Loucy (cell line): Measurements from ENCODE around the gene CRCP.
A peak's percentile ranks its signal among the peaks of the same experiment; 100 is the strongest.

Experiments
- H2AFZ ChIP-seq: fragments of 200-600 bp; sonication (generic); 2 replicates; pipeline ENCODE4 v1.6.0; 2016; ENCODE audit warnings: antibody characterized with exemption, mild to moderate bottlenecking, low read length, moderate library complexity
- H3F3A ChIP-seq: fragments of 200-600 bp; 2 replicates; pipeline ENCODE4 v1.6.0; 2016; ENCODE audit warnings: antibody characterized with exemption, low read depth, mild to moderate bottlenecking
- H3K27me3 ChIP-seq: fragments of 200-600 bp; sonication (generic); 2 replicates; pipeline ENCODE4 v1.6.1; 2014; ENCODE audit warnings: low read length, mild to moderate bottlenecking; ENCODE audit not compliant: insufficient read depth, poor library complexity, severe bottlenecking
- H3K36me3 ChIP-seq: fragments of 200-600 bp; sonication (generic); 2 replicates; pipeline ENCODE4 v1.6.1; 2016; ENCODE audit warnings: low read length; ENCODE audit not compliant: insufficient read depth
- H3K4me1 ChIP-seq: fragments of 200-600 bp; sonication (generic); 2 replicates; pipeline ENCODE4 v1.5.1; 2014; ENCODE audit warnings: low read length, mild to moderate bottlenecking; ENCODE audit not compliant: insufficient read depth, poor library complexity, severe bottlenecking
- H3K4me2 ChIP-seq: fragments of 200-600 bp; sonication (generic); 2 replicates; pipeline ENCODE4 v1.6.0; 2014; ENCODE audit warnings: antibody characterized with exemption, low read length, low read depth, mild to moderate bottlenecking; ENCODE audit not compliant: poor library complexity, severe bottlenecking
- H3K4me3 ChIP-seq: fragments of 200-600 bp; sonication (generic); 2 replicates; pipeline ENCODE4 v1.5.1; 2014; ENCODE audit warnings: low read length, mild to moderate bottlenecking, mixed read lengths; ENCODE audit not compliant: poor library complexity, severe bottlenecking
- H3K79me2 ChIP-seq: fragments of 200-600 bp; sonication (generic); 2 replicates; pipeline ENCODE4 v1.6.1; 2014; ENCODE audit warnings: low read length; ENCODE audit not compliant: insufficient read depth
- H3K9ac ChIP-seq: fragments of 200-600 bp; sonication (generic); 2 replicates; pipeline ENCODE4 v1.6.0; 2014; ENCODE audit warnings: mild to moderate bottlenecking, low read depth, low read length, moderate library complexity; ENCODE audit not compliant: poor library complexity, severe bottlenecking
- H3K9me2 ChIP-seq: fragments of 200-600 bp; sonication (generic); replicated peaks from 2 replicates; pipeline ENCODE4 v1.6.1; 2016; ENCODE audit warnings: low read depth, low read length, mixed read lengths
- H3K9me3 ChIP-seq: fragments of 200-600 bp; sonication (generic); 2 replicates; pipeline ENCODE4 v1.6.1; 2014; ENCODE audit warnings: mild to moderate bottlenecking, antibody characterized with exemption, low read length, low read depth; ENCODE audit not compliant: insufficient read depth
- H4K20me1 ChIP-seq: fragments of 200-600 bp; sonication (generic); 2 replicates; pipeline ENCODE4 v1.6.0; 2014; ENCODE audit warnings: antibody characterized with exemption, low read length, mild to moderate bottlenecking; ENCODE audit not compliant: insufficient read depth, poor library complexity, severe bottlenecking
- CTCF ChIP-seq: fragments of 200-600 bp; sonication (generic); conservative IDR thresholded peaks from 2 replicates; pipeline ENCODE4 v1.5.1; 2014; ENCODE audit warnings: mild to moderate bottlenecking, antibody characterized with exemption, low read length

The CRCP gene

GRCh38 chr7:66202441-66202840 lies 87.8 kb downstream of the CRCP start:
- peaks cover 11% of the 10 kb centered on the region for H3K79me2 ChIP-seq
- H3F3A ChIP-seq: no peaks in the 10 kb centered on the region; the same call in 1 of the 2 replicates
- no peak for TF ChIP-seq CTCF
- H3K9me3 ChIP-seq: no peaks in the 10 kb centered on the region
- peaks cover 36% of the 10 kb centered on the region for H3K4me1 ChIP-seq
- H3K4me3 ChIP-seq: peak overlapping the region; percentile 35
- H4K20me1 ChIP-seq: peaks cover 8% of the 10 kb centered on the region
- no peaks in the 10 kb centered on the region for H3K27me3 ChIP-seq
- peak overlapping the region; percentile 79 for H2AFZ ChIP-seq
- H3K4me2 ChIP-seq: peak overlapping the region; percentile 41
- no peaks in the 10 kb centered on the region for H3K9me2 ChIP-seq
- H3K9ac ChIP-seq: no peak overlapping the region
- H3K36me3 ChIP-seq: no peaks in the 10 kb centered on the region
